ENCODE results near the gene CNN3. TPM values are rescaled to one million over a fixed set of nuclear protein-coding genes. Genes with fewer than 3 reads are reported as not detected.

The CNN3 gene
- total RNA-seq, 2 experiments from 2014 or later = 1.1 to 1.4 TPM

- H3K27ac Mint-ChIP-seq = no peak overlapping the region
- no peaks in the 10 kb centered on the region for H3K36me3 Mint-ChIP-seq (ENCODE audit: low read depth)
- H3K4me3 Mint-ChIP-seq = no peak overlapping the region
- ChIA-PET POLR2A (no interaction called here), CTCF (no interaction called here)
- intact Hi-C loops (cut with DNase I, micrococcal nuclease) = no loop called here
- H3K9me3 ChIP-seq (ENCODE audit: control insufficient read depth in 1 of 2, insufficient read depth in 1 of 2, low read length in 2 of 2) = no peaks in the 10 kb centered on the region
- H3K36me3 ChIP-seq (ENCODE audit: insufficient read depth, low read length) = no peaks in the 10 kb centered on the region
- TF ChIP-seq CTCF (IDR thresholded peaks at IDR 0.05) = no peak
- no peak overlapping the region for H3K4me3 ChIP-seq (ENCODE audit: low read length)
- no peak for DNase-seq
- H3K27me3 ChIP-seq (ENCODE audit: control insufficient read depth in 1 of 2, insufficient read depth in 2 of 2, low read length in 2 of 2) = no peaks in the 10 kb centered on the region
- H3K4me1 Mint-ChIP-seq (ENCODE audit: low read depth) = no peaks in the 10 kb centered on the region
- H3K9me3 Mint-ChIP-seq = no peaks in the 10 kb centered on the region
- ATAC-seq (ENCODE audit: poor library complexity) = no peak
- H3K4me1 ChIP-seq (ENCODE audit: insufficient read depth, low read length) = no peaks in the 10 kb centered on the region
- no peak overlapping the region for H3K27ac ChIP-seq (ENCODE audit: low read depth in 1 of 2, low read length in 2 of 2)
- H3K27me3 Mint-ChIP-seq = peaks cover 18% of the 10 kb centered on the region
Observed at GRCh38 chr1:94871031-94871430, 55.9 kb downstream of the CNN3 start.

- H3K4me3 Mint-ChIP-seq = no peak overlapping the region
- H3K9me3 ChIP-seq (ENCODE audit: control insufficient read depth in 1 of 2, insufficient read depth in 1 of 2, low read length in 2 of 2) = no peaks in the 10 kb centered on the region
Observed at GRCh38 chr1:94866164-94866807, 60.6 kb downstream of the CNN3 start.

GRCh38 chr1:94865360-94865759 is 61.5 kb downstream of the CNN3 start:
- no peak for ATAC-seq (ENCODE audit: poor library complexity)
- Mint-ChIP-seq H3K9me3 (no peaks in the 10 kb centered on the region), H3K27me3 (no peaks in the 10 kb centered on the region), H3K27ac (no peak overlapping the region), H3K36me3 (ENCODE audit: low read depth) (no peaks in the 10 kb centered on the region), H3K4me1 (ENCODE audit: low read depth) (no peaks in the 10 kb centered on the region), H3K4me3 (no peak overlapping the region)
- POLR2A ChIA-PET = no interaction called here
- H3K36me3 ChIP-seq (ENCODE audit: insufficient read depth, low read length) = no peaks in the 10 kb centered on the region
- DNase-seq = no peak
- no peak overlapping the region for H3K27ac ChIP-seq (ENCODE audit: low read depth in 1 of 2, low read length in 2 of 2)
- H3K4me1 ChIP-seq (ENCODE audit: insufficient read depth, low read length) = no peaks in the 10 kb centered on the region
- H3K9me3 ChIP-seq (ENCODE audit: control insufficient read depth in 1 of 2, insufficient read depth in 1 of 2, low read length in 2 of 2) = no peaks in the 10 kb centered on the region
- CTCF ChIA-PET = interaction anchor here (1.2 to 4.3 kb wide), 2 partner anchors 10 to 11 kb away, joined by 3 to 18 read pairs; no protein-coding TSS in a partner anchor
- no peak for TF ChIP-seq CTCF (IDR thresholded peaks at IDR 0.05)
- intact Hi-C loops (cut with DNase I, micrococcal nuclease) = no loop called here
- H3K4me3 ChIP-seq (ENCODE audit: low read length) = no peak overlapping the region
- no peaks in the 10 kb centered on the region for H3K27me3 ChIP-seq (ENCODE audit: control insufficient read depth in 1 of 2, insufficient read depth in 2 of 2, low read length in 2 of 2)

More at GRCh38 chr1:94866164-94866807, 60.6 kb downstream of the CNN3 start:
- Mint-ChIP-seq H3K27me3 (no peaks in the 10 kb centered on the region), H3K27ac (no peak overlapping the region), H3K4me1 (ENCODE audit: low read depth) (no peaks in the 10 kb centered on the region), H3K9me3 (no peaks in the 10 kb centered on the region), H3K36me3 (ENCODE audit: low read depth) (no peaks in the 10 kb centered on the region)
- H3K4me1 ChIP-seq (ENCODE audit: insufficient read depth, low read length) = no peaks in the 10 kb centered on the region
- ATAC-seq (ENCODE audit: poor library complexity) (no peak), DNase-seq (no peak)
- ChIA-PET POLR2A (no interaction called here), CTCF (interaction anchor here (4.3 kb wide), 1 partner anchor 12 kb away, joined by 18 read pairs; no protein-coding TSS in a partner anchor)
- H3K27ac ChIP-seq (ENCODE audit: low read depth in 1 of 2, low read length in 2 of 2) = no peak overlapping the region
- TF ChIP-seq CTCF (IDR thresholded peaks at IDR 0.05) = no peak
- intact Hi-C loops (cut with DNase I, micrococcal nuclease) = no loop called here
- no peaks in the 10 kb centered on the region for H3K36me3 ChIP-seq (ENCODE audit: insufficient read depth, low read length)
- no peak overlapping the region for H3K4me3 ChIP-seq (ENCODE audit: low read length)
- H3K27me3 ChIP-seq (ENCODE audit: control insufficient read depth in 1 of 2, insufficient read depth in 2 of 2, low read length in 2 of 2) = no peaks in the 10 kb centered on the region
